HL-60/S4 treated with phorbol 12-myristate 13-acetate at 8.2 ng/mL for 4 days and 3 days (cell line): ENCODE measurements around the gene CAPZB.

Experiments used
- in situ Hi-C: fragments of 300-500 bp; cut with MboI; formaldehyde crosslinking; loops from 2 replicates; pipeline ENCODE4 v1.15.0; 2022; ENCODE audit warnings: low sequenced_read_pairs

Gene CAPZB

DNA sequence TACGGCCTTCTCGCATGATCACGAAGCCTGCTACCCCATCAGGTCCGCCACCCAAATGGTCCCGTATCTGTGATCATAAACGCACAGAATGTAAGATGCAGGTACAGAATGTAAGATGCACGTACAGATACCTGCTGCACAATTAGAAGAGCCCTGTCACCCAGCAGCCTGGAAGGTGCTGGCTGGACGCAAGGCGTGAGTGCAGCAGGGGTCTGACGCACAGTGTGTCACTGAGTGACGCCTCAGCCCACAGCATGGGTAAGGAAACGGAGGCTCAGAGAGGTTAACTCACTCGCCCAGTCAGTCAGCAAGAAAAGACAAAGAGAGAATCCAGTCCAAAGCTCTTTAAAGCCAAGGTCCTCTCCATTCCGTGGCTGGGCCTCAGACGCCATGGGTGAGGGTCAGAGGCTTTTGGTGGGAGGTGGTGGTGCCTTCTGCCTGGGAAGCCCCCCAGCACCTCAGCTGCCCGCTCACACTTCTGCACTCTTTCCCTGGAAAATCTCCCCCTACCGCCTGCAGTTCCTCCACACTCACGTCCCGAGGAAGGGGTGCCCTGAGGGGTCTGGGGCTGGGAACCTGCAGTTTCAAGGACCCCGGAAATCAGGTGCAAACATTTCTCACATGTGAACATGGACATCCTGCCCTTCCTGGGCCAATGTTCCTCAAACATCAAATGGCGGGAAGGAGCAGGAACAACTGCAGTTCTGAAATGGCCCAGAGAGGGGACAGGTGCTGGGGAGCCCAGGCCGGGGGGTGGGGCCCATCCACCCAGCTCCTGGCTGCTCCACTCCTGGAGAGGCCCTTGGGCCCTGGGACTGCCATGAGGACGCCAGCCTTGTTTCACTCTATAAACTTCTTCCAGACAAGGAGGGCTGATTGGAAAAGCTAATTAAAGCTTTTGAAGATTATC, 113.9 kb downstream of the CAPZB start:
- in situ Hi-C loops = no loop called here

DNA sequence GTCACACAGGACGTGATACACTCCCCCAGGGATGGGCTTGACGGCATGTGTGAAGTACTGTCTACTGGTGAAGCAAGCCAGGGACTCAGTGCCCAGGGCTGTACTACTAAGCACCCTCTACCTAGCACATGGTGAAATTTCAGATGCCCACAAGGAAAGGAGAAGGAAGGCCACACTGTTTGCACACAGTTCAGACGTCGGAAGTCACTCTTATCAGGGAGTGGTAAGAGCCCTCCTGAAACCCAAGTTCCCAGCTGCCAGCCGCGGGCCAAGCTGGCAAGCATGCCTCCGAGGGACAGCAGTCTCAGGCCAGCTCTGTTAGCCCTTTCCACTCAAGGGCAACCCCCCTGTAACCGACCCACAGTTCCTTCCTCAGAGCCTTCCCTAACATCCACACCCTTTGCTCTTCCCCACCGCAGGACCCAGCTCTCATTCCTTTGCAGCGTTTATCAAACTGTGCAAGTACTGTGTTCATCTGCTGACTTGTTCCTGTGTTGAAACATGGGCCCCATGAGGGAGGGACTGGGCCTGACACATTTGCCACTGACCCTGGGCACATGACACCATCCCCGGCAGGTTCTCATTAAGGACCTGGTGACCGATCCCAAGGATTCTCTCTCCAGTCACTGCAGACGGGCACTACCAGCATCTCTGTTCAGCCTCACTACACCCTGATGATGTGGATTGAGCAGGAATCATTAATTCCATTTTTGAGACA, 114.7 kb downstream of the CAPZB start:
- in situ Hi-C loops = no loop called here

DNA sequence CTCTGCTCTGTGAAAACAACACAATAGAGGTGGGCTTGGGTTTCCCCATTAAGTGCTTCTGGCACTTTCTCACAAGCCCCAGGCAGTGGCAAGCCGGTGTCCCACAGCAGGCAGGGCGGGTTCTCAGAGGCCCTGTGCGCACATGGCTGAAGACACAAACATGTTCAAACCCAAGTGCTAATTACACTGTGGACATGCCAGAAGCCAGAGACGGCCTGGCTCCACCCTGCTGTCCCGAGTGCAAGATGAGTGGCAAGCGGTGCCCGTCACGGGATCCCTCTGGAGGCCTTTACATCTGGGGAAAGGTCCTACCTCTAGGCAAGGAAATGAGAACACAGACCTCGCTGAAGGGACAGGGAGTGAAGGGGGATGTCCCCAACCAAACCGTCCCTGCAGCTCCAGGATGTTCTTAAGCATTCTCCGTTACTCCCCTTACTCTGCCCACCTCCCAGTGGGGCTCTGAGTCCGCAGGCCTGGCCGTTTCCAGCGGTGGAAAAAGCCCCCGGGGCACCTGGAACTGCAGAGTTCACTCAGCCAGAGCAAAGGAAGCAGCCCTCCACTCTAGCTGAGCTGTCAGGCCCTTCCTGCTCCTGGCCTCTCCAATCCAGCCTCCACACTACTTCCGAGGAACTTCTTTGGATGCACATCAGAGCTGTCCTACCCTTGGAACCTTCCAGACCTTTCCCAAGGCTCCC, 115.8 kb downstream of the CAPZB start:
- in situ Hi-C loops = no loop called here

DNA sequence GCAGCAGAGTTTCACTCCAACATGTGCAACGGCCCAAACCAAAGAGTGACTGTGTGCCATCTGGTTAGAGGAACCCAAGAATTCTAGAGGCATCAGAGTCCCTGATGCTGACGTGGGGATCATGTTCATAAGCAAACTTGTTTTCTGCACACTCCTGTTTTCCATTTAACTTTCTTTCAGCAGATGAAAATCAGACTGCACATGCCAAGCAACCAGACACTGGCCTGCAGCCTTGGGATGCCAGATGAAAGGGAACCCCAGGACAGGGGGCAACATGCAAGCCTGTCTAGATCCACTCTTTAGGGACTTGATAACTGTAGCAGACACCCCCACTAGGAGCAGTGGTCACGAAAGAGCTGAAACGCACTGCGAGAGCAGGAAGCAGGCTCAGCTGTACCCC, 116.4 kb downstream of the CAPZB start:
- in situ Hi-C loops = no loop called here

DNA sequence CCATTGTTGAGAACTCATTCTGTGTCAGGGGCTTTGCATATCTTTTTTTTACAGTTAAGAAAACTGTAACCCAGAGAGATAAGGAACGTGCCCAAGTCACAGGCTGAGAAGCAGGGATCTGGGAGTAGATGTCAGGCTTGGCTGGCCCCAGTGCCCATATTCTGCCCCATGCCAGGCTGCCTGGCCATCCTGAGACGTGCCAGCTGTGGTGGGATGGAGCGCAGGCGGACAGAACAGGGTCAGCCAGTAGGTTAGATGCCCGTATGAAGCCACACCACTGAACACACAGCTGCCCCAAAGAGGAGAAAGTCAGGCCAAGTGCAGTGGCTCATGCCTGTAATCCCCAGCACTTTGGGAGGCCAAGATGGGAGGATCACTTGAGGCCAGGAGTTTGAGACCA, 117.3 kb downstream of the CAPZB start:
- in situ Hi-C loops = no loop called here

DNA sequence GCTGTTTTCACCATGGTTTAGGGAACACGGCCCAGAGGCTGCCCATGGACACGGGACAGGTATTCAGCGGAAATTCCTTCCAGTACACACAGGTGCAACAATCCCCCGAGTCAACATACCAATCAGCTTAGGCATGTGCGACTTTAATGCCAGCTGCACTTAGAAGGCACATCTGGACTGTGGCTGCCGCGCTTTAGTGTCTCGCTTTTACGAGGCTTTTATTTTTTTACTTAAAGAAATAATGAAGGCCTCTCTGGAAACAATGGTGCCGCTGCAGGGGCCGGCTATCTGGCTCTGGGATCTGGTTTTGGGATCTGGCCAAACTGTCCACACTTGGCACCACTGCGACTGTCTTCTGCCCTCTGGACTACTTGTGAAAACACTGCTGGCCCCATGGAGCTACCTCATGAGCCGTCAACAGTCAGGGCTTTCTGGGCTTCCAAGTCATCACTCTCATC, 117.7 kb downstream of the CAPZB start:
- in situ Hi-C loops = no loop called here

DNA sequence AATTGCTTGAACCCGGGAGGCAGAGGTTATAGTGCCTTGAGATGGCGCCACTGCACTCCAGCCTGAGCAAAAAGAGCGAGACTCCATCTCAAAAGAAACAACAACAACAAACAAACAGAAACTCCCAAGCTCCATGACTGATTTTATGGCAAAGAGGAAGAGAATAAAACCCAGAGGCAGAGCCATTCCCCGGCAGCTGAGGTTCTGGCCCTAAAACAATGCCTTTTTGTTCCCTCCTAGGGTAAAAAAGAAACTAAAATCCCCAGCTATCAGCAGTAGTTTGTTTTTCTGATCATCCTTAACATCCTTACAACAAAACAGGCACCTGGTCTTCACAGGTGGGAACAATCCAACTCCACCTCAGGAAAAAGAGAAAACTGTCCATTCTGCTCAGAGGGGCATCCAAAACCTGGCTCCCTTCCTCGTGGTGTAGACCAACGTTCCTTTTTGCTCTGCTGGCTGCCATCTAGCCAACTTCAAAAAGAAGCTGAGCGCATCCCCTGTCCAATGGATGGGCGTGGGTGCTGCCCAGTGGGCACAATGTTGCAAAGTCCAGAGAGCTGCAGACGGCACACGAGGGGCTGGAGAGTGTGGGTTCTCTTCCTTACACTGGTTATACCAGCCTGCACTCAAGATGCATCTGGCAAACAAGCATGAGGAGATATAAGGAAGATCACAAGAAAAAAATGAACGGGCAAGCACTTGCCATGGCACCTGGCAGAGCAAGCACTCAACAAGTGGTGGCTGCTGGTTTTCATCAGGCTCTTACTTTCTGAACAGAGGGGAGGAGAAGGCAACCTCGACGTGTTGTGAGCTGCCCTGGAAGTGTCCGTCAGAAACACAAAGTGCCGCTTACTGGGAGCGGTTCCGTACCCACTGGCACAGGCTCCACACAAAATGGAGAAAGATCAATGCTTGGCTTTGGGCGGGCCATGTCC, 118.5 kb downstream of the CAPZB start:
- in situ Hi-C loops = no loop called here

DNA sequence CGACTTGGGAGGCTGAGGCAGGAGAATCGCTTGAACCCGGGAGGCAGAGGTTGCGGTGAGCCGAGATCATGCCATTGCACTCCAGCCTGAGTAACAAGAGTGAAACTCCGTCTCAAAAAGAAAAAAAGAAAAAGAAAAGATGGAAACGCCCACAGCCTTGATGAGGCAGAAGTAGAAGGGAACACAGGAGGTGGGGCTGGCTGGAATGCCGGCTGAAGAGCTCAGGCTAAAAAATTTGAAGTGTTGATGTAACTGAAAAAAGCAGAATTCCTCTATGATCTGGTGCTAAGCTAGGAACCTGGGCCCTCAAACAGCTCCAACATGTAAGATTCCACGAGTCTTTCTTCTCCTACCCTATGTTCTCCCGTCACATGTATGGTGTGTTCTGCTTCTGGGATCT, 119.6 kb downstream of the CAPZB start:
- in situ Hi-C loops = no loop called here

DNA sequence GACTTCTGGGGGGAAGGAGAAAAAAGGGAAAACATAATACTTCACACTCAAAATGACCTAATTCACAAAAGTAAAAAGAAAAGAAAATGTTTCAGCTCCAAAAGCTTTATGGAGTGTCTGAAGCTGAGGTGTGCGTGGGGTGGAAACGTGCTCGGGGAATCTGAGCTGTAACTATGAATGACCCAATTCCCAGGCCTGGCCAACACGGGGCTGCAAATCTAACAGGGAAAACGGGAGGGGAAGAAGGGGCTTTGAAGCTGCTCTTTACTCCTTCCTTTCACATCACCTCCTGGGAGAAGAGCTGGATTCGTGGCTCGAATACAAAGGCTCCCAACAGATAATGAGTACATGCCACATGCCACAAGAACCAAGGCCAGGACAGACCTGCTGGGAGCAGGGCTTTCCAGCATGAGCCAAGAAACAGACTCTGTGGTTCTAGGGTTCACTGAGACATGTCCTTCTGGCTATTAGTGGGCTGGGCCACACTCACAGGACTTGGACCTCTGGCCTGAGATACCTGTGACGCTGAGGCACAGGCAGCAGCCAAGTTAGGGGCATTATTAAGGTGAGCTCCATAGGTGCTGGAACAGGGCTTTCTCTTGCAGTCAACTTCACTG, 121.7 kb downstream of the CAPZB start:
- in situ Hi-C loops = no loop called here

DNA sequence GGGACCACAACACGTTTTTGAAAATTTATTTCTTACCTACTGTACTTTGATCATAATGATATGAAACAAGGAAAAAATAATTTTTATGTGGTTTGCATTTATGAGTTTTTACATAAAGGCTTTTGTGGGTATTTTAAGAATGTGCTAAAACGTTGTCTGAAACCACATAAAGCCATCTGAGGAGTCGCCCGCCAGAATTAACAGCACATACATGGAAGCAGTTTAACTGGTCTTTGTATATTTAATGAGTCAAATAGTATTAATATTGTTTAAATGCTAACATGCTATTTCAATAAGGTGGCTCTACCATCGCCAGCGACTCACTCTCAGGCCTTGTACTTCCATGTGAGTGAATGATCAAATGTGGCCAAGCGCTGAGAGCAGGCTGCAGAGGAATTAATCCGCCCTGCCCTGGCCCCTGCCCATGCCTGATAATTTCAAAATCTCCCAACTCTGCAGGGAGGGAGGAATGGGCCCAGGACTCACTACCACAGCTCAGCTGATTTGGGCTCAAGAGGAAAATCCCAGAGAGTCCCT, 123.7 kb downstream of the CAPZB start:
- in situ Hi-C loops = no loop called here

DNA sequence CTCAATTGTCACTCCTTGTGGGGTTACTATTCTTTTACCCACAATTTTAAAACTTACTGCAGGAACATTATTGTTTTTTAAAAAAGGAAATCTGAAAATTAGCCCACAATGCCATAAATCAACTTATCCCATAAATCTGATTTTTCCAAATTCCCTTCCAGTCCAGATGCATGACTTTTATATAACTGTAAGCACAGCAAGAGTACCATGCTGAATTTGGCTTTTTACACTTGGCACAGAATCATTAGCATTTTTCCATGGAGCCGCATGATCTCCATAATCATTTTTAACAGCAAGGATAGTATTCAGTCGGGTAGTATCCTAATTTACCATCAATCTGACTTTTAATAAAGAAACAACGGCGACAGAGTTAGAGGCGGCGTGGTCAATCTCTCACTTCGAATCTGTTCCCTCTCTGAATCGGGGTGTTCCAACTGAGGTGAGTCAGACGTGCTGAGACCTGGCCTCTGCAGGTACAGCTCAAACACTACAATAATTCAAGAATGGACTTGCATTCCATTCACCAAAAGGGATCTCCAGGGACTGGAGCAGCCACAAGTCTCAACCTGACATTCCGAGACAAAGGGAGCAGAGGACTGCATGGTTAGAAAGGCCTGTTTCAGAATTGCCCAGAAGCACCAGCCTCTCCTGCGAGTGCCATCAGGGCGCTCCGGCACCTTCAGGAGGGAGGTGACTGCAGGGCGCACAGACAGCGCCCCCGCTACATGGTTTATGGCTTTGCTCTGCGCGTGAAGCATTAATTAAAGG, 124.3 kb downstream of the CAPZB start:
- in situ Hi-C loops = no loop called here

DNA sequence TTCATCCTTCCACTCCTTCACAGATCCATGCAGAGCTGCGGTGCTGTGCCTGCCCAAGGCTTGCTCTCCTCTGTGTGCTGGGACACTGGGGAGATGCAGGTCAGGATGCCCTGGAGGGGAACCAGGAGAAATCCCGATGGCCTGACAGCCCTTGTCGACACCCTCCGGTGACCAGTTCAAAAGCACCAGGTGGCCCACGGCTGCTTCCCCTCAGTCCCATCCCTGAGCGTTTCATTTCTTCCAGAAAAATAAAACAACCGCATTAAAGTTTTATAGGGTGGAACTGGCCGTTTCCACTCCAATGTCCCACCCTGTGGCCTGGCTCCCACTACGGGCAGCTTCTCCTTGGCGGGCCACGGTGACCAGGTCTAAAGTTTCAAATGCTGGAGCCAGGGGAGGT, 124.9 kb downstream of the CAPZB start:
- in situ Hi-C loops = no loop called here

DNA sequence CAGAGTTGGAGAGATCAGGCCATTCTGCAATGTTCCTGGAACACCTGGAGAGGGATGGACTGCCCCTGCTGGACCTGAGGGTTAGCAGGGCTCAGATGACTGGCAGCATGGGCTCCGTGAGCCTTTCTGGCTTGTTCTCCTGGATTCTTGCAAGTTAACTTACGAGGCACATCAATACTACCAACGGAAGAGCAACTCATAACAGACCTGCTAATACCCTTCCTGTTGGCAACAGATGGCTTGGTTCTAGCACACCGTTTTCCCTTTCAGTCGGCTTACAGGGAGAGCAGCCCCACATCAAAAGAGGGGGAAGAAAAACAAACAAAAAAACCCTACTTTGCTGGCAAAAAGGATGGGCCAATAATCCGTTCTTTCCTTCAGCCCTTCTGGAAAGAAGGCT, 125.3 kb downstream of the CAPZB start:
- in situ Hi-C loops = no loop called here

DNA sequence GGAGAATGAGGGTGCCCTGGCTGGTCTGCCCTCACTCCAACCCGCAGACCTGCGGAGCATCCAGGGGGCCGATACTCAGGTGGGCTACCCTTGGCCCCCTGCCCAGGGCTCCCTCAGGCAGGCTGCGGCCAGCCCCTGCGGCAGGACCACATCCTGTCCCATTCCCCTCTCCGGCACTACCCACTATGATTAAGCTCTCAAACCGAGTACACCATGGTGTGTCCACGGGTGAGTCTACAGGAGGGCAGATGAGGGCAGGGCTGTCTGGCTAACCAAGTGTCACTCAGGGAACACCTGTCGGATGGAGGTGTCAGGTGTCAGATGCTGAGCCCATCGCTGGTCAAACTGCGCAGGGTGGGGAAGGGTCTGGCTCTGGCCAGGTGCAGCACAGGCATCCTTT, 126.0 kb downstream of the CAPZB start:
- in situ Hi-C loops = no loop called here

DNA sequence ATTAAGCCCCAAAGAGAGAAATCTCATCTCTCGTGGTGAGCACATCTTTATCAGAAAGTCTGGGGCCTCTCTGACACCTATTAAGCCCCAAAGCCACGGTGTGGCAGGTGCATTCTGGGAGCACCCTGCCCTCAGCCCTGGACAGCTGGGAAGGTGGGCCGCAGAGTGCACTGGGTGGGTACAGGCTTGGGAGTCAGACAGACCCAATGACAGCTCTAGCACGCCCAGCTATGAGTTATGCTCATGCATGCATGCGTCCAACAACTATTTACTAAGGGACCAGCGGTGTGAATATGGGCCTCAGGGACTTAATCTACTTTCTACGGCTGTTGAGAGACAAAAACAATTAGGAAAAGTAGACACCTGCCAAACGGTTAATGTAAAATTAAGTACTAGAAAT, 126.6 kb downstream of the CAPZB start:
- in situ Hi-C loops = no loop called here

DNA sequence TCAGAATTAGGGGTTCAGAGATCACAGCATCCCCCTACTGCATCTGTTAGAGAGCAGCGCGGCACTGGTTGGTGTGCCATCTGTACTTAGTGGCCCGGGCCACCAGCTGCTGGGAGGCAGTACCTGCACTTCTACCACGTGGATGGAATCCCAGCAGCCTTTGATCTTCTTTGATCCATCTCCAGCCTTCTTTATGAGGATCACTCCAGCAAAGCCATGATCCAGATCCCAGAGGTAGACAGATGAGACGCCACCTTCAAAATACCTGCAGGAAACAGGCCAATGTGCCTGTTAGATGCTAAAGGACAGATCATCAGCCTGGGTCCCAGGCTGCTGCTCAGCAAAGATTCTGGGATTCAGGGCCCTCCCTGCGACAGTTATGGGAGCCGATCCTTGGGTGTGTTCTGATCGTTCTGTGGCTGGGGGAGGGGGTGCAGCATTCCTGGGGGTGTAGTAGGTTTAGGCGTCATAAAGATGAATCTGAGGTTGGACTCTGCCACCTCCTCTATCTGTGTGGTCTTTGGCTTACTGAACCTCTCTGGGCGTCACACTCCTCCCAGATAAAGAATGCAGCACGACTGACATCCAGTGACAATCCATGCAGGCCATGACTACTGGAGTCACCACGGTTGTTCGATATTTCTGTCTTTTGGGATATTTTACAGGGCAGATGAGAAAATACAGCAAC, 127.9 kb downstream of the CAPZB start:
- in situ Hi-C loops = no loop called here

DNA sequence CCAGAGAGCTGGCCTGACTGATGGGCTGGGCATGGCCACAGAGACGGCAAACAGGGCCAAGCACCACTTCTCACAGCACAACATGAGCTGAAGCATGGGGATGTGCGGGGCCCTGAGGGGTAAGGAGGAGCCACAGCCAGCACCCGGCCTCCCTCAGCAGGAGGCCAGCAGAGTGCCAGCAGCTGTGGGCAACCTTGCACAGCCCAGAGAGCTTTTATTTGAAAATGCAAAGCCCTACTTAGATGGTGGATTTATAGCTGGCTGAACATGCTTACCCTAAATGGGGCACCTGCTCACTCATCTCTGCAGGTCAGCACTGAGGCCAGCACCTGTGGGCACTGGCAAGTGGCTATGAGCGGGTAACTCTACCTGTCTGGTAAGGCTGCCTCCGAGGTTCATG, 129.1 kb downstream of the CAPZB start:
- in situ Hi-C loops = no loop called here

DNA sequence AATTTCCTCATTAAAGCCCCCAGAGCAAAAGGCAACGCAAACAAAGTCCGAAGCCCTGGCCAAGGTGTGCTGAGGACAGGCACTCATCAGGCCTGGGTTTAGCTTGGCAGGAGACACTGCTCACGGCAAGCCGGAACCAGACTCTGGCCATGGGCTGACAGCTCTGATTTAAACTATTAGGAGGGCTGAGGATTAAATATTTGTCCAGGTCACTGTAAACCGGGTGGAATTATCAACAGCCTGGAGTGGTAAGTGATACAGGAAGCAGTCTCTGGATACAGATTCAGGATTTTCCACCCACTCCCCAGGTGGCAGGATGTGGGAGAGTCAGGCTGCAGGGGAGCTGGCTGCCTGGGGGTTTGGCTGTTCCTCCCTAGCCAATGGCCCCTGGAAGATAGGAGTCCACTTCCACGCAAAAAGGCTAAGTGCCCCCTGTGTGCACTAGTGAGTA, 130.8 kb downstream of the CAPZB start:
- in situ Hi-C loops = no loop called here
